Stimulated activated CD8-positive, alpha-beta memory T cell treated with anti-CD3 and anti-CD28 coated beads, Interleukin-12 subunit alpha, Interleukin-12 subunit beta, amount 100 ng/mL, for 4 hours (primary cell): ENCODE results near the gene SLC51A.

Experiments used
- DNase-seq: peaks from one replicate; pipeline ENCODE4 v3.0.0-alpha.2; 2020; ENCODE audit warnings: low read depth

Gene SLC51A

DNA sequence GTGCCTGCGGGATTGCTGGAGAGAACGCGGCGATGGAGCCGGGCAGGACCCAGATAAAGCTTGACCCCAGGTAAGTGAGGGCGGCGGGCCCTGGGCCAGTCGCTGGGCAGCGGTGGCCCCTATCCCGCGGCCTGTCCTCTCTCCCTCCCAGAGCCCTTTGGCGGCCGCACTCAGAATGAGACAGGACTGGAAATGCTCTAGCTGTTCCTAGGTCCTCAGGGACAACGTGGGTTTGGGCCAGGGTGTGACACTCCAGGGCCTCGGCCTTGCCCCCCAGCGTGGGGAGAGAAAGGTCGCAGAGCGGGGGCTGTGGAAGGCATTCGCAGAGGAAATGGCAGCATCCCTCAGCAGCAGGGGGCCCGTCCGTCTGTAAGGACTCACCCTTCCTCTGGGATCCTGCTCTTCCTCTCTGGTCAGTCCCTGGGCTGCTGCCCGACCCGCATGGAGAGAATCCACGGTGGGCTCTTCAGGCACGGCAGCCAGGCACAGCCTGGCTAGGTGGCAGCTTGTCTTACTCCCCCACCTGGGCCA lies 412 bp downstream of the SLC51A start:
- DNase-seq: no peak

- DNase-seq: no peak
These were observed 1.2 kb downstream of the SLC51A start for GRCh38 chr3:196217307-196218154.

GRCh38 chr3:196218155-196218712 lies 1.9 kb downstream of the SLC51A start:
- DNase-seq: no peak

- peak; percentile 17 for DNase-seq
These were observed 3.0 kb downstream of the SLC51A start for GRCh38 chr3:196219194-196219969.

DNA sequence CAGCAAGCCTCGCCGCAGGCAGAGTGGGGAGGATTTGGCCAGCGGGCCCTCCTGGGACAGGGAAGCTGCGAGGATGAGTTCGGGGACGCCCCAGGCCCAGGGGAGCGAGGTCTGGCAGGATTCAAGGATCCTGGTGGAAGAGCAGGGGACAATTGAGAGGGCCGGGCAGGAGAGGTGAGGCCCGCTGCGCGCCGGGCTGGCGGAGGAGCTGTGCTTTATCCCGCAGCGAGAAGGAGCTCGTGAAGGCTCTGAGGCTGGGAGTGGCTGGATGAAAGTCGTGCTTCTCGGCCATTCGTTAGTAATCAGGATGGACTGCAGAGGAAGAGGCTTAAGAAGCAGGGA lies 3.6 kb downstream of the SLC51A start:
- no peak for DNase-seq

DNA sequence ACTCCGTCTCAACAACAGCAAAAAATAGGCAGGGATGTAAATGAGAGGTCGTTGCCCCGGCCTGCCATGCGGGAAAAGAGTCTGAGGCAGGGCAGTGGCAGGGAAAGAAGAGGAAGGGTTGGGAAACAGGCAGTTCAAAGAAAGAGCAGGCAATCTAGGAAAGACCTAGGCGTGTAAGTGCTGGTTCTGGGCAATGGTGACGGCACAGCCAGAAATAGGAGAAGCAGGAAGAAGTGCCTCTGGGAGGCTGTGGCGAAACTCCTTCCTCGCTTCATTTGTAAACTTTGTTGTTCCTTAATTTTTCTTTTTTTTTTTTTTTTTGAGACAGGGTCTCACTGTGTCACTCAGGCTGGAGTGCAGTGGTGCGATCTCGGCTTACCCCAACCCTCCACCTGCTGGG lies 4.3 kb downstream of the SLC51A start:
- DNase-seq: no peak

DNA sequence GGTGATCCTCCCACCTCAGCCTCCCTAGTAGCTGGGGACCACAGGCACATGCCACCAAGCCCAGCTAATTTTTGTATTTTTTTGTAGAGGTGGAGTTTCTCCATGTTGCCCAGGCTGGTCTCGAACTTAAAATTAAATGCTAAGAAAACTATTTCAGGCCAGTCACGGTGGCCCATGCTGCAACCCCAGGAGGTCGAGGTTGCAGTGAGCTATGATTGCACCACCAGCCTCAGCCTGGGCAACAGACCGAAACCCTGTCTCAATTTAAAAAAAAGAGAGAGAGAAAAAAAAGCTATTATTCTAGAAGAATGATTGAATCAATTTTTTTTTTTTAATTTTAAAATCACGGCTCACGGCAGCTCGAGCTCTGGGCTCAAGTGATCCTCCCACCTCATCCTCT lies 4.7 kb downstream of the SLC51A start:
- no peak for DNase-seq

DNA sequence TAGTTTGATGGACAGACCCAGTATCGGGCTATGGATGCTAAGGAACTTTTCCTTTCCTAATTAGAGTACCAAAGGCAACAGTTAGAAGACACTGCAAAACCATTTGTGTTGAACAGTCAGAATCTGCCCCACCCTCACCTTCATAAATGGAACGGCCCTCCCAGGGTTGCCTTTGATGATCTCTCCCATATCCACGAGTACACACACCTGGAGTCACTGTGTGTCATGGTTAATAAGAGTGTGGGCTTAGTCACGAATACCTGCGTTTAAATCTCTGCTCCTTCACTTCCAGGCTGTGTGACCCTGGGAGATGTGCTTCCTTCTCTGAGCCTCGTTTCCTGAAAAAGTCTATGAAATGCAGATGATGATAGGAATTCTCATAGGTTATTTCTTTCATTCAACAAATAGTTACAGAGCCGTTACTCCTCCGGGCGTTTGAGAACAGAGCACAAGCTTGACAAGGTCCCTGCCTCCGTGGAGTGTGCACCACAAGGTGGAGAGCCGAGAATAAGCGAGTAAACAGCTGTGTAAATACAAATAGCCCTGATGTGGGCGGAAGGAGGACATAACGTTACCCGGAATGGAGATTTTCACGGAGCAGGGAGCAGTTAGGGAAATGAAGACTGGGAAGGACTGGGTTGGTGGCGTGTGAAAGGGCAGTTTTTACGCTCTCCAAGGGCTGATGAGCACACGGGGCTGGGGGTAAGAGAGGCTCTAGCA lies 6.7 kb downstream of the SLC51A start:
- DNase-seq: no peak

GRCh38 chr3:196225086-196225485 lies 8.8 kb downstream of the SLC51A start:
- DNase-seq: no peak

DNA sequence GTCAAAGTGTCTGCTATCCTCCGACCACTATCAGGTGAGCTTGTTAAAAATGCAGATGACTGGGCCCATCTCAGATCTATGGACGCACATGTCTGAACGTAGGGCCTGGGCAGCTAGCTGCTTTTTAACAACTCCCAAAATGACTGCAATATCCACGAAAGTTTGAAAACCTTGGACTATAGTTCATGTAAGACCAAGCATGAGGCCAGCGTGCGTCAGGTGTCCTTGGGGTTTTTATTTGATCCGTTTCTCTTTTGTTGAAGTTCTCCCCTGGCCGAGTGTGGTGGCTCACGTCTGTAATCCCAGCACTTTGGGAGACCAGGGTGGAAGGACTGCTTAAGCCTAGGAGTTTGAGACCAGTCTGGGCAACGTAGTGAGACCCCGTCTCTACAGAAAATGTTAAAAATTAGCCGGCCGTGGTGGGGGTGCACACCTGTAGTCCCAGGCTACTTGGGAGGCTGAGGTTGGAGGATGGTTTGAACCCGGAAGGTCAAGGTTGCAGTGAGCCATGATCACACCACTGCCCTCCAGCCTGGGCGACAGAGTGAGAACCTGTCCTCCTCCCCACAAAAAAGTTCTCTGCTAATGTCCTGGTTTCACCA lies 9.5 kb downstream of the SLC51A start:
- DNase-seq: no peak

DNA sequence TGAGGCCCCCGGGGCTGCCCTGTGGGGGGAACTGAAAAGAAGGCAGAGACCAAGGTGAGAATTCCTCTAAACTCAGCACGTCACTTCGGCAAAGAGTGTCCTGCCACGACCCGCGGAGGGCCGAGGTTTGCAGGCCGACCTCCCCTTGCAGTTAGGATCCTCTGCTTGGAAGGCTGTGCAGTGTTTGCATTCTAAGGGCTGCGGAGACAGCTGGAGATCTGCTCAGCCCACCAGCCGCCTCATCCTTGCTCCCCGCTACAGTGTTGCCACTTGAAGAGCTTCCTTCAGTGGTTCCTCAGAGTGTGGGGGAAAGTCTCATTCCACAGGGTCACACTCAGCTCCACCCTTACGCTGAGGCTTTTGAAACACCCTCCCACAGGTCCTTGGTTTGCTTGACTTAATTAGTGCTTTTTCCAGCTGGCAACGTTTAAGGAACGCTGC lies 10.8 kb downstream of the SLC51A start:
- DNase-seq: no peak

- DNase-seq: no peak
These were observed 11.5 kb downstream of the SLC51A start for GRCh38 chr3:196227629-196228493.

GRCh38 chr3:196232154-196232881 lies 16.0 kb downstream of the SLC51A start:
- DNase-seq: no peak

- no peak for DNase-seq
These were observed 16.5 kb downstream of the SLC51A start for GRCh38 chr3:196232882-196233251.

GRCh38 chr3:196235452-196236122 lies 19.3 kb downstream of the SLC51A start:
- no peak for DNase-seq

DNA sequence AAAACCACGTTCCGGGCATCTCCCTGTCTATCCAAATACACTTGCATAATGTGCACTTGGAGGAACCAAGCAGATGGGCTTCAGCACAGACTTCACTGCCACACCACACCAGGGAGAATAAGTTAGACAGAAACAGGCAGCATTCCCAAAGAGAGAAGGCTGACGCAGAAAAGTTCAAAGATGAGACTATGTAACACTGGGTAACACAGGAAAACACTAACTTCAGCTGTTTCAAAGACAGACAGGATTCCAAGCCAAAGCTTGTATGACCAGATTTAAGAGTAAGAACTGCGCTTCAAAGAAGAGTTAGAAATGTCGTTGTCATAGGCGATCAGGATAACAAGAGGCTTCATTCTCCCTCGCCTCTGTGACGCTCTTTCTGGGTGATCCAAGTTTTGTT lies 19.9 kb downstream of the SLC51A start:
- DNase-seq: no peak

DNA sequence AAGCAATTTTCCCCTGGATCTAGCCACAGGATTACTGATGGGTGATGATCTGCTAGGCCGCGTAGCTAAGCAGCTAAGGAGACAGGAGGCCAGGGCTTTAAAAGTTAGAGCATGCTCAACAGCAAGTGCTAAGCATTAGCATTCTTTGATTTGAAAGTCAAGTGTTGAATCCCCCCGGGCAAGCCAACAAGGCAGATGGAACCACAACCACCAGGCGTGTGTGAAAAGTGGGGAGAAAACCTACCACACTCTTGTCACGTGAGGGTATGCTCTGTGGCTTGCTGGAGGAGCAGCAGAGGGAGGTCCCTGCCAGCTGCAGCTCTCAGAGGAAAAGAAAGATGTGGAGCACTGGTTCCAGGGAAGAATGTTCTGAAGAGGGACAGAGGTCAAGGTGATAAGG lies 20.9 kb downstream of the SLC51A start:
- DNase-seq: no peak

- DNase-seq: no peak
These were observed 22.6 kb downstream of the SLC51A start for GRCh38 chr3:196238612-196239560.
